H9 (cell line): ENCODE data around the gene MROH2B. TPM values are rescaled to one million over a fixed set of nuclear protein-coding genes. Genes with fewer than 3 reads are reported as not detected.

Experiments
- DNase-seq: peaks from one replicate; pipeline ENCODE4 v3.0.0-alpha.2; 2017
- H2AFZ ChIP-seq: one replicate; pipeline ENCODE4 v1.6.1; 2013; ENCODE audit warnings: mild to moderate bottlenecking, low read length, control low read depth, moderate library complexity
- H2AK5ac ChIP-seq: 2 replicates; pipeline ENCODE4 v1.6.1; 2013; ENCODE audit warnings: low read length, control low read depth, mixed read lengths; ENCODE audit not compliant: insufficient read length
- H2BK120ac ChIP-seq: one replicate; pipeline ENCODE4 v1.6.1; 2013; ENCODE audit warnings: low read depth, mild to moderate bottlenecking, low read length, control low read depth, inconsistent platforms; ENCODE audit not compliant: poor library complexity, severe bottlenecking
- H2BK12ac ChIP-seq: 2 replicates; pipeline ENCODE4 v1.6.1; 2013; ENCODE audit warnings: low read length, control low read depth, mixed read lengths, low read depth; ENCODE audit not compliant: insufficient read length
- H2BK15ac ChIP-seq: 2 replicates; pipeline ENCODE4 v1.6.1; 2013; ENCODE audit warnings: low read depth, low read length, control low read depth
- H2BK20ac ChIP-seq: one replicate; pipeline ENCODE4 v1.6.1; 2013; ENCODE audit warnings: low read depth, mild to moderate bottlenecking, low read length, control low read depth, inconsistent platforms; ENCODE audit not compliant: poor library complexity, severe bottlenecking
- H2BK5ac ChIP-seq: 2 replicates; pipeline ENCODE4 v1.6.1; 2013; ENCODE audit warnings: low read length, control low read depth, mixed read lengths; ENCODE audit not compliant: insufficient read length
- H3K14ac ChIP-seq: 2 replicates; pipeline ENCODE4 v1.6.1; 2013; ENCODE audit warnings: low read length, control low read depth; ENCODE audit not compliant: insufficient read depth
- H3K18ac ChIP-seq: 2 replicates; pipeline ENCODE4 v1.6.1; 2013; ENCODE audit warnings: low read depth, mild to moderate bottlenecking, mixed read lengths, low read length, control low read depth; ENCODE audit not compliant: insufficient read length
- H3K23ac ChIP-seq: 2 replicates; pipeline ENCODE4 v1.6.1; 2013; ENCODE audit warnings: low read length, control low read depth, mixed read lengths, low read depth; ENCODE audit not compliant: insufficient read length
- H3K23me2 ChIP-seq: 2 replicates; pipeline ENCODE4 v1.6.1; 2013; ENCODE audit warnings: low read depth, mild to moderate bottlenecking, mixed read lengths, low read length, control low read depth; ENCODE audit not compliant: insufficient read length, poor library complexity, severe bottlenecking
- H3K27ac ChIP-seq: 2 replicates; pipeline ENCODE4 v1.5.1; 2013; ENCODE audit warnings: low read length, control low read depth, mixed read lengths, low read depth; ENCODE audit not compliant: insufficient read length
- H3K27me3 ChIP-seq: 2 replicates; pipeline ENCODE4 v1.6.1; 2013; ENCODE audit warnings: low read length, control low read depth, inconsistent platforms; ENCODE audit not compliant: insufficient read depth
- H3K4ac ChIP-seq: 2 replicates; pipeline ENCODE4 v1.6.1; 2013; ENCODE audit warnings: low read depth, mild to moderate bottlenecking, control low read depth, inconsistent platforms, low read length, moderate library complexity
- H3K4me1 ChIP-seq: 2 replicates; pipeline ENCODE4 v1.6.1; 2013; ENCODE audit warnings: low read length, control low read depth, inconsistent platforms; ENCODE audit not compliant: insufficient read depth
- H3K4me2 ChIP-seq: 2 replicates; pipeline ENCODE4 v1.6.1; 2013; ENCODE audit warnings: low read length, control low read depth, mixed read lengths; ENCODE audit not compliant: insufficient read length, insufficient read depth
- H3K56ac ChIP-seq: 2 replicates; pipeline ENCODE4 v1.6.1; 2013; ENCODE audit warnings: low read depth, mild to moderate bottlenecking, mixed read lengths, low read length, control low read depth; ENCODE audit not compliant: insufficient read length
- H3K79me1 ChIP-seq: 2 replicates; pipeline ENCODE4 v1.6.1; 2013; ENCODE audit warnings: low read depth, mild to moderate bottlenecking, moderate library complexity, low read length, control low read depth, inconsistent platforms; ENCODE audit not compliant: insufficient read depth, poor library complexity, severe bottlenecking
- H3K79me2 ChIP-seq: 2 replicates; pipeline ENCODE4 v1.6.1; 2013; ENCODE audit warnings: low read length, control low read depth, inconsistent platforms; ENCODE audit not compliant: insufficient read depth
- H3K9ac ChIP-seq: 2 replicates; pipeline ENCODE4 v1.6.1; 2013; ENCODE audit warnings: low read length, control low read depth, mixed read lengths; ENCODE audit not compliant: insufficient read length; ENCODE audit errors: extremely low read depth
- H3K9me3 ChIP-seq: one replicate; pipeline ENCODE4 v1.6.1; 2013; ENCODE audit warnings: low read depth, low read length, inconsistent platforms; ENCODE audit not compliant: control insufficient read depth
- H3T11ph ChIP-seq: one replicate; pipeline ENCODE4 v1.6.1; 2013; ENCODE audit warnings: mild to moderate bottlenecking, low read length, control low read depth, inconsistent platforms
- H4K20me1 ChIP-seq: one replicate; pipeline ENCODE4 v1.6.1; 2013; ENCODE audit not compliant: control insufficient read depth, insufficient read length, insufficient read depth
- H4K5ac ChIP-seq: 2 replicates; pipeline ENCODE4 v1.6.1; 2013; ENCODE audit warnings: low read depth, mild to moderate bottlenecking, mixed read lengths, low read length, control low read depth; ENCODE audit not compliant: insufficient read length
- H4K8ac ChIP-seq: replicated peaks from 2 replicates; pipeline ENCODE4 v1.6.1; 2013; ENCODE audit warnings: low read length, control low read depth, mixed read lengths, low read depth; ENCODE audit not compliant: insufficient read length
- H4K91ac ChIP-seq: 2 replicates; pipeline ENCODE4 v1.6.1; 2013; ENCODE audit warnings: low read depth, mild to moderate bottlenecking, moderate library complexity, mixed read lengths, low read length, control low read depth; ENCODE audit not compliant: insufficient read length
- H3K27ac Mint-ChIP-seq, 3 experiments: 2 replicates in 2 of 3; 3 replicates in 1 of 3; pipeline ENCODE4 v1.8.0; 2020 to 2021; ENCODE audit warnings: mixed read lengths in 3 of 3, mild to moderate bottlenecking in 1 of 3, moderate library complexity in 1 of 3
- H3K27me3 Mint-ChIP-seq: 2 replicates; pipeline ENCODE4 v1.8.0; 2021; ENCODE audit warnings: low read depth, mild to moderate bottlenecking, moderate library complexity, mixed read lengths
- H3K36me3 Mint-ChIP-seq, 3 experiments: 2 replicates in 2 of 3; 3 replicates in 1 of 3; pipeline ENCODE4 v1.8.0; 2020 to 2021; ENCODE audit warnings: low read depth in 3 of 3, mixed read lengths in 3 of 3; ENCODE audit not compliant: insufficient read depth in 1 of 3
- H3K4me1 Mint-ChIP-seq, 2 experiments: 2 replicates each; pipeline ENCODE4 v1.8.0; 2020; ENCODE audit warnings: mixed read lengths in 2 of 2
- H3K4me3 Mint-ChIP-seq, 2 experiments: 2 replicates in 1 of 2; 3 replicates in 1 of 2; pipeline ENCODE4 v1.8.0; 2020 to 2021; ENCODE audit warnings: mild to moderate bottlenecking in 2 of 2, mixed read lengths in 2 of 2, moderate library complexity in 1 of 2
- H3K9me3 Mint-ChIP-seq, 2 experiments: 2 replicates in 1 of 2; 3 replicates in 1 of 2; pipeline ENCODE4 v1.8.0; 2020; ENCODE audit warnings: mild to moderate bottlenecking in 2 of 2, mixed read lengths in 2 of 2, moderate library complexity in 1 of 2
- CTCF ChIP-seq: fragments of 200-600 bp; sonication (generic); conservative IDR thresholded peaks from 3 replicates; pipeline ENCODE4 v1.8.0; 2021; ENCODE audit warnings: antibody characterized with exemption, mild to moderate bottlenecking
- WGBS: extraction: QIAGEN DNeasy Blood & Tissue Kit; methylation state at CpG from one replicate; pipeline ENCODE4 v1.1.7; 2013; ENCODE audit warnings: missing lambda C conversion rate, low lambda C conversion rate, mixed read lengths; ENCODE audit not compliant: insufficient read length; ENCODE audit errors: extremely low coverage; 5-methylcytosine and 5-hydroxymethylcytosine counted together
- total RNA-seq: library from RNA; stranded (reverse); gene quantifications from 2 replicates; pipeline ENCODE4 v1.2.1, GENCODE V29; 2021

Gene MROH2B
- total RNA-seq, 1 experiment from 2014 or later = not detected

- Histone ChIP-seq H3K4me2 (no peak overlapping the region), H2AK5ac (no peak overlapping the region), H3K79me2 (no peaks in the 10 kb centered on the region), H2BK120ac (no peak overlapping the region), H3K14ac (no peak overlapping the region), H3K27ac (no peak overlapping the region), H2AFZ (no peak overlapping the region), H2BK15ac (no peak overlapping the region), H3K23ac (no peak overlapping the region), H3K56ac (no peak overlapping the region), H4K91ac (no peak overlapping the region), H3K23me2 (no peaks in the 10 kb centered on the region), H3K4ac (no peak overlapping the region), H3T11ph (no peak overlapping the region), H3K79me1 (no peaks in the 10 kb centered on the region), H3K27me3 (no peaks in the 10 kb centered on the region), H4K8ac (no peak overlapping the region), H3K4me1 (no peaks in the 10 kb centered on the region), H2BK12ac (no peak overlapping the region), H3K18ac (no peak overlapping the region), H2BK5ac (no peak overlapping the region), H4K5ac (no peak overlapping the region), H2BK20ac (no peak overlapping the region), H3K9ac (no peak overlapping the region), H3K9me3 (no peaks in the 10 kb centered on the region), H4K20me1 (no peaks in the 10 kb centered on the region)
- Mint-ChIP-seq H3K9me3 (no peaks in the 10 kb centered on the region; a peak in 1 of 5 replicates), H3K4me1 (no peaks in the 10 kb centered on the region), H3K36me3 (no peaks in the 10 kb centered on the region), H3K4me3 (no peak overlapping the region), H3K27ac (no peak overlapping the region), H3K27me3 (no peaks in the 10 kb centered on the region)
- no peak for DNase-seq
- TF ChIP-seq CTCF = no peak
- WGBS = no CpG with 5 or more reads among the region's 3 CpGs
Measured at GRCh38 chr5:41003670-41004376, 67.3 kb downstream of the MROH2B start.
